CD14-positive monocyte (primary cell): Measurements from ENCODE around the gene DENND2D. TPM values are rescaled to one million over a fixed set of nuclear protein-coding genes. Genes with fewer than 3 reads are reported as not detected.

Experiments
- DNase-seq, 3 donors: peaks; one replicate each; pipeline ENCODE4 v3.0.0-alpha.2; 2011 to 2022
- H2AFZ ChIP-seq: 2 replicates; pipeline ENCODE4 v1.6.0; 2012; ENCODE audit warnings: mild to moderate bottlenecking, low read depth, low read length, inconsistent platforms; ENCODE audit not compliant: insufficient read depth, poor library complexity, severe bottlenecking
- H3K27ac ChIP-seq, 2 donors: 1 replicate in 1 of 2; 2 replicates in 1 of 2; pipeline ENCODE4 v1.5.1; 2012 to 2013; ENCODE audit warnings: low read length in 2 of 2, control low read depth in 1 of 2, inconsistent platforms in 1 of 2, low read depth in 1 of 2, mild to moderate bottlenecking in 1 of 2
- H3K27me3 ChIP-seq, 2 donors: one replicate each; pipeline versions ENCODE4 v1.6.0 to v1.6.1; 2011 to 2013; ENCODE audit warnings: low read length in 2 of 2; ENCODE audit not compliant: control insufficient read depth in 2 of 2, insufficient read depth in 2 of 2
- H3K36me3 ChIP-seq, 2 donors: replicated peaks in 1 of 2; 1 replicate in 1 of 2; 2 replicates in 1 of 2; pipeline versions ENCODE4 v1.5.1 to v1.6.1; 2012 to 2013; ENCODE audit warnings: low read length in 2 of 2, control low read depth in 1 of 2, inconsistent platforms in 1 of 2, mild to moderate bottlenecking in 1 of 2; ENCODE audit not compliant: insufficient read depth in 2 of 2, control insufficient read depth in 1 of 2
- H3K4me1 ChIP-seq, 2 donors: 1 replicate in 1 of 2; 2 replicates in 1 of 2; pipeline versions ENCODE4 v1.5.1 to v1.6.1; 2012 to 2013; ENCODE audit warnings: low read length in 2 of 2, control low read depth in 1 of 2, inconsistent platforms in 1 of 2, mild to moderate bottlenecking in 1 of 2, moderate library complexity in 1 of 2; ENCODE audit not compliant: insufficient read depth in 2 of 2, control insufficient read depth in 1 of 2
- H3K4me2 ChIP-seq: replicated peaks from 2 replicates; pipeline ENCODE3; 2012; ENCODE audit warnings: low read length, moderate library complexity, mild to moderate bottlenecking; ENCODE audit not compliant: poor library complexity, severe bottlenecking; ENCODE audit errors: extremely low read depth
- H3K4me3 ChIP-seq, 3 experiments: fragments of 200-600 bp in 1 of 3; sonication (generic) in 1 of 3; replicated peaks in 1 of 3; 1 replicate in 2 of 3; 2 replicates in 1 of 3; pipeline ENCODE4 v1.5.1; 2011 to 2013; ENCODE audit warnings: low read length in 3 of 3, mild to moderate bottlenecking in 3 of 3, control low read depth in 2 of 3, low read depth in 2 of 3, inconsistent platforms in 1 of 3, moderate library complexity in 1 of 3
- H3K79me2 ChIP-seq: 2 replicates; pipeline ENCODE4 v1.6.0; 2012; ENCODE audit warnings: mild to moderate bottlenecking, control low read depth, inconsistent platforms, low read length, moderate library complexity; ENCODE audit not compliant: insufficient read depth
- H3K9ac ChIP-seq: 2 replicates; pipeline ENCODE4 v1.6.0; 2017; ENCODE audit warnings: low read length, mild to moderate bottlenecking; ENCODE audit not compliant: insufficient read depth, poor library complexity, severe bottlenecking
- H3K9me3 ChIP-seq, 2 donors: replicated peaks in 1 of 2; 1 replicate in 1 of 2; 2 replicates in 1 of 2; pipeline versions ENCODE4 v1.5.1 to v1.6.1; 2012 to 2013; ENCODE audit warnings: low read length in 2 of 2, control low read depth in 1 of 2; ENCODE audit not compliant: control insufficient read depth in 1 of 2, insufficient read depth in 1 of 2
- H4K20me1 ChIP-seq: 2 replicates; pipeline ENCODE4 v1.6.0; 2012; ENCODE audit warnings: mild to moderate bottlenecking, low read length, control low read depth, moderate library complexity; ENCODE audit not compliant: insufficient read depth
- H3K27ac Mint-ChIP-seq, 7 donors: one replicate each; pipeline ENCODE4 v1.8.0; 2020; ENCODE audit warnings: mild to moderate bottlenecking in 7 of 7, mixed read lengths in 7 of 7, moderate library complexity in 6 of 7, inconsistent platforms in 2 of 7
- H3K27me3 Mint-ChIP-seq, 3 donors: one replicate each; pipeline ENCODE4 v1.8.0; 2021 to 2022; ENCODE audit warnings: low read depth in 3 of 3, mild to moderate bottlenecking in 3 of 3, mixed read lengths in 3 of 3, moderate library complexity in 3 of 3, inconsistent platforms in 1 of 3
- H3K36me3 Mint-ChIP-seq, 2 donors: one replicate each; pipeline ENCODE4 v1.8.0; 2020; ENCODE audit warnings: mixed read lengths in 2 of 2, inconsistent platforms in 1 of 2, mild to moderate bottlenecking in 1 of 2
- H3K4me1 Mint-ChIP-seq: one replicate; pipeline ENCODE4 v1.8.0; 2020; ENCODE audit warnings: mild to moderate bottlenecking, mixed read lengths
- H3K4me3 Mint-ChIP-seq, 2 donors: one replicate each; pipeline ENCODE4 v1.8.0; 2020; ENCODE audit warnings: mild to moderate bottlenecking in 2 of 2, mixed read lengths in 2 of 2, moderate library complexity in 1 of 2
- H3K9me3 Mint-ChIP-seq, 7 donors: one replicate each; pipeline ENCODE4 v1.8.0; 2020 to 2022; ENCODE audit warnings: mixed read lengths in 7 of 7, mild to moderate bottlenecking in 6 of 7, moderate library complexity in 6 of 7, inconsistent platforms in 2 of 7
- WGBS: methylation state at CpG from one replicate; pipeline ENCODE4 v1.1.5; 2013; ENCODE audit warnings: missing lambda C conversion rate; ENCODE audit not compliant: insufficient coverage; 5-methylcytosine and 5-hydroxymethylcytosine counted together
- intact Hi-C, 2 donors: fragments of 100-400 bp; cut with micrococcal nuclease; formaldehyde crosslinking; loops; one replicate each; pipeline versions ENCODE4 v1.15.0 to v1.15.1; 2023
- polyA plus RNA-seq, 3 donors: library from polyadenylated mRNA; depleted of rRNA in 1 of 3; unstranded in 2 of 3; stranded (reverse) in 1 of 3; fragments of 300-500 nt in 2 of 3; fragments of >200 nt in 1 of 3; fragmentation: Illumina TruSeq in 2 of 3; gene quantifications; 1 replicate in 2 of 3; 2 replicates in 1 of 3; pipeline ENCODE4 v1.2.3, GENCODE V29; 2012 to 2021
- TF ChIP-seq, protein P1 (sequence below): fragments of 200-600 bp; IDR thresholded peaks from one replicate; pipeline ENCODE4 v1.8.0; 2022; ENCODE audit warnings: antibody characterized with exemption, mild to moderate bottlenecking

Gene DENND2D
- polyA plus RNA-seq, 3 donors = 19.1 to 24.0 (median 22.4) TPM

DNA sequence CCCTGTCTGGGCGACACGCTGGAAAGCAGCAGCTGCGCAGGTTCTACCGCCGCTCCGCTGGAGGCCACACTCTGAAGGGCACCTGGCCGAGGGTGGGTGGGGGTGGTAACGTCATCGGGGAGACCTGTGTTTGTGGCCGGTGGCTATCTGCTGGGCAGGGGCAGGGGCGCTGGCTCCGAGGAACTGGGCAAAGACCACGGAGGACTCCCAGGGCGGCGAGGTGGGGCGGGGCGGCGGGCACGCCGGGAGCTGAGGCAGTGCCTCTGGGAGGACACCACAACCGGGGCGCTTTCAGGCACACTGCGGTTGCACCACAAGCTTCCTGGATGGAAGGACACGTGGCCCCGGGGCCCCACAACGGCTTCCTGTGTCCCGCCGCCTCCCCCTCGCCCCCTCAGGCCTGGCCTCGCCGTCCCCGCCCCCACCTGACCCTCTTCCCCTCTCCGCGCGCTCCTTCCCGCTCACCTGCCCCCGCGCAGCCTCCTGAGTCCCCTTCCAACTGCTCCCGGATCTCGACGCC, 3.3 kb upstream of the DENND2D start:
- Histone ChIP-seq H3K27me3 (no peaks in the 10 kb centered on the region), H4K20me1 (no peaks in the 10 kb centered on the region), H3K79me2 (peaks cover 35% of the 10 kb centered on the region), H3K36me3 (no peaks in the 10 kb centered on the region), H3K4me2 (peak overlapping the region; percentile 90), H3K4me3 (peak overlapping the region; percentile 43 to 77 (median 44)), H3K9ac (peak overlapping the region; percentile 78), H3K9me3 (no peaks in the 10 kb centered on the region), H3K4me1 (peaks cover 85 to 91% of the 10 kb centered on the region in 2 donors), H2AFZ (peak overlapping the region; percentile 78), H3K27ac (peak overlapping the region; percentile 89 to 93)
- Mint-ChIP-seq H3K36me3 (peaks cover 4% of the 10 kb centered on the region in 2 donors), H3K27ac (peak overlapping the region; percentile 86 to 98 (median 95)), H3K27me3 (peaks cover 0 to 2% (median 0%) of the 10 kb centered on the region in 3 donors), H3K9me3 (peaks cover 0 to 2% (median 0%) of the 10 kb centered on the region in 7 donors), H3K4me3 (peak overlapping the region; percentile 83 to 90), H3K4me1 (peaks cover 87% of the 10 kb centered on the region)
- WGBS = 1% methylated on average over 39 of the region's 41 CpGs
- TF ChIP-seq, protein P1, sequence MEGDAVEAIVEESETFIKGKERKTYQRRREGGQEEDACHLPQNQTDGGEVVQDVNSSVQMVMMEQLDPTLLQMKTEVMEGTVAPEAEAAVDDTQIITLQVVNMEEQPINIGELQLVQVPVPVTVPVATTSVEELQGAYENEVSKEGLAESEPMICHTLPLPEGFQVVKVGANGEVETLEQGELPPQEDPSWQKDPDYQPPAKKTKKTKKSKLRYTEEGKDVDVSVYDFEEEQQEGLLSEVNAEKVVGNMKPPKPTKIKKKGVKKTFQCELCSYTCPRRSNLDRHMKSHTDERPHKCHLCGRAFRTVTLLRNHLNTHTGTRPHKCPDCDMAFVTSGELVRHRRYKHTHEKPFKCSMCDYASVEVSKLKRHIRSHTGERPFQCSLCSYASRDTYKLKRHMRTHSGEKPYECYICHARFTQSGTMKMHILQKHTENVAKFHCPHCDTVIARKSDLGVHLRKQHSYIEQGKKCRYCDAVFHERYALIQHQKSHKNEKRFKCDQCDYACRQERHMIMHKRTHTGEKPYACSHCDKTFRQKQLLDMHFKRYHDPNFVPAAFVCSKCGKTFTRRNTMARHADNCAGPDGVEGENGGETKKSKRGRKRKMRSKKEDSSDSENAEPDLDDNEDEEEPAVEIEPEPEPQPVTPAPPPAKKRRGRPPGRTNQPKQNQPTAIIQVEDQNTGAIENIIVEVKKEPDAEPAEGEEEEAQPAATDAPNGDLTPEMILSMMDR = no peak
- peak; percentile 73 to 79 (median 74) for DNase-seq
- intact Hi-C loops = loop anchor here (5.0 to 10.0 kb wide), 4 partner anchors 326 to 559 kb away; partner anchors contain the start of genes INKA2 (in 1 of the 2) and RAP1A (in 1 of the 2)

DNA sequence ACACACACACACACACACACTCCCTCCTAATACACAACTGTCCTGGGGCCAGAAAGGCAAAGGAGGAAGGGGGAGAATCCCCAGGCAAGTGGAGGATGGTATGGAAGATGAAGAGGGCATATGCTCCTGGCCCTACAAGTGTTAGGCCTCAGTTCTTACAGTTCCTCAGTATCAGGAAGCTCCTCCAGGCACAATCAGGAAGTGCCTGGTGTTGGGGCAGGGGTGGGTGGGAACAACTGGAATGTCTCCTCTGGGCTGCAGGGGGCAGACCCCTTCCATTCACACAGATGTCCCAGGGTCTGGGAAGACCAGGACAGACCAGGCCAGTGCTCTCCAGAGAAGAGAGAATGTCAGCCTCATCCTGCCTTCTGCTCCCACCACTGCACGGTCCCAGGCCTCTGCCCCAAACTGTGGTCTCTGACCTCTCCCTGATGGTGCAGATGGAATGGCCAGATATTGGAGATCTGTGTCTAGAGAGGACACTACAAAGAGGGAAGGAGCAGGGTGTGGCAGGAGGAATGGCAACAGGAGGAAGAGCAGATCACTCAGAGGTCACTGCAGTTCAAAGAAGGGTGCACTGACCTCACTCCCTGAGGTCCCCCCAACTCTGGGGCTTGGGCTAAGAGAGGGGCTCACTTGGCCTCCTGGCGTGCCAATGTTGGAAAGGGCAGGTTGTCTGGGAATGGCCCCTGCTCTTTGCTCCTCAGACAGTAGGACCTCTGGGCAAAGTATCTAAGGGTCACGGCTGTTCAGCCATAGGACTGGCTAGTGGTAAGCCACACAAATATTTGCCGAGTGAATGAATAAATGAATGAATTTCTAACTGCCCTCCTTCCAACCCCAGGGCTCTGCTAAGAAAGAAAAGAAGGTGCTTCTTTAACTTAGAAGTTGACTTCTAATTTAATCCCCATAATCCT, 2.5 kb upstream of the DENND2D start:
- no peaks in the 10 kb centered on the region for H3K27me3 ChIP-seq
- Mint-ChIP-seq H3K4me1 (peaks cover 91% of the 10 kb centered on the region), H3K4me3 (peak overlapping the region; percentile 83 to 90), H3K27me3 (peaks cover 0 to 2% (median 0%) of the 10 kb centered on the region in 3 donors), H3K9me3 (peaks cover 0 to 2% (median 0%) of the 10 kb centered on the region in 7 donors), H3K36me3 (peaks cover 8 to 12% of the 10 kb centered on the region in 2 donors), H3K27ac (peak overlapping the region; percentile 86 to 98 (median 95))
- 71% methylated on average over 1 of the region's 4 CpGs for WGBS
- H3K9ac ChIP-seq = peak overlapping the region; percentile 78
- peak overlapping the region; percentile 89 to 93 for H3K27ac ChIP-seq
- H3K4me2 ChIP-seq = peak overlapping the region; percentile 90
- H3K4me3 ChIP-seq = peak overlapping the region; percentile 43 to 77 (median 44)
- TF ChIP-seq, protein P1 = no peak
- H3K79me2 ChIP-seq = peaks cover 39% of the 10 kb centered on the region
- H3K9me3 ChIP-seq = no peaks in the 10 kb centered on the region
- H3K4me1 ChIP-seq = peaks cover 92 to 99% of the 10 kb centered on the region in 2 donors
- H3K36me3 ChIP-seq = peaks cover 0 to 5% of the 10 kb centered on the region in 2 donors
- intact Hi-C loops = loop anchor here (5.0 to 10.0 kb wide), 4 partner anchors 326 to 558 kb away; partner anchors contain the start of genes INKA2 (in 1 of the 2) and RAP1A (in 1 of the 2)
- peak overlapping the region; percentile 78 for H2AFZ ChIP-seq
- H4K20me1 ChIP-seq = no peaks in the 10 kb centered on the region
- peak in 2 of 3 donors; percentile 40 to 53 for DNase-seq
